ENCODE measurements around the gene PRPSAP1.
A peak's percentile ranks its signal among the peaks of the same experiment; 100 is the strongest.

Gene PRPSAP1, protein sequence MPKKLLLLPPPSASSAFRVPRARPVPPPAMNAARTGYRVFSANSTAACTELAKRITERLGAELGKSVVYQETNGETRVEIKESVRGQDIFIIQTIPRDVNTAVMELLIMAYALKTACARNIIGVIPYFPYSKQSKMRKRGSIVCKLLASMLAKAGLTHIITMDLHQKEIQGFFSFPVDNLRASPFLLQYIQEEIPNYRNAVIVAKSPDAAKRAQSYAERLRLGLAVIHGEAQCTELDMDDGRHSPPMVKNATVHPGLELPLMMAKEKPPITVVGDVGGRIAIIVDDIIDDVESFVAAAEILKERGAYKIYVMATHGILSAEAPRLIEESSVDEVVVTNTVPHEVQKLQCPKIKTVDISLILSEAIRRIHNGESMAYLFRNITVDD

DNA sequence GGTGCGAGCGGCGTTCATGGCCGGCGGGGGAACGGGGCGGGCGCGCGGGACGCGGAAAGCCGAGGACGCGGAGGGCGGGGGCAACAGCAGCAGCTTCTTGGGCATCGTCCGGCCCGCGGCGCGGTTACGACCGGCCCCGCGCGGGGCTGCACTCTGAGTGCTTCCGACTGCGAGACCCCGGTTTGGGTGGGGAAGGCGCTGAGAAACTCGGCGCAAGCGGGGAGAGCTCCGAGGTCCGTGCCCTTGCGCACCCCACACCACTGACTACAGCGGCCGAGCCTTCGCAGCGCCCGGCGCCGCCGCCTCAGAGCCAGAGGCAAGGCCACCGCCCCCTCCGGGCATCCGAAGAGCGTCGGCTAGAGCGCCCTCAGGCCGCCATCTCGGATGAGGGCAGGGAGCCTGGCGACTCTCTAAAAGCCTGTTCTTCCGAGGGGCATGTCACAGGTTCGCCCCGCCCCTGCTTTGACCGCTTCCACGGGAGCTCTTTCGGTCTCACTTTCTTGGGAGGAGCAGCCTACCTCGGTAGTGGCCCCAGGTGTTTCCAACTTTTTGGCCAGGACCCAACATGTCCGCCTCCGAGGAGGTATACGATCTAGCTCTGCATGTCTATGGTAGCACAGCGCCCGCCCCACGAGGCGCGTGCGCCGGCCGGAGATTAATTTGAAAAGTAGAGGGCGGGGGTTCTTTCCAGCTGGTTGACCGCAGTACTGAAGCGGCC is at the start of gene PRPSAP1:
Gene PRPSAP1 (minus strand): TSS at position 318 of the 718 bp plus-strand sequence. CDS start 213 bp downstream, at position 105.
- DNase-seq (ENCODE audit: low read depth in 2 of 2, low spot score in 1 of 2), result peak; percentile 58 to 63

DNA sequence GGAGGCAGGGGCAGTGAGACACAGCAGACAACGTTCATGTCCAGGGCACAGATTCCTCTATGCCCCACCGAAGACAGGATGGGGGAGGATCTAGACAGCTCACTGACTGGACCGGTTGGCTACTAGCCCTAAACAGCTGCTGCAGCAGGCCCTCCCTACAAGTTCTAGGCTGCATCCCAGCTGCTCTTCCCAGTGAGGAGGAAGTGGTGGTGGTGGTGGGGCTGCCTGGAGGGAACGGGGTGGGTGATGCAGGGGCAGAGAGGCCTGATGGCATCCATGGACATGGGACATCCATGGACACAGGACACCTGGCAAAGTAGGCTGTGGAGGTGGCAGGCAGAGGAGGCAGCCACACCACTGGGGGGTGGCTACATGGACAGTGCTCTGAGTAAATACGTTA is 49.0 kb upstream of the PRPSAP1 start:
- no peak for DNase-seq (ENCODE audit: low read depth in 2 of 2, low spot score in 1 of 2)

DNA sequence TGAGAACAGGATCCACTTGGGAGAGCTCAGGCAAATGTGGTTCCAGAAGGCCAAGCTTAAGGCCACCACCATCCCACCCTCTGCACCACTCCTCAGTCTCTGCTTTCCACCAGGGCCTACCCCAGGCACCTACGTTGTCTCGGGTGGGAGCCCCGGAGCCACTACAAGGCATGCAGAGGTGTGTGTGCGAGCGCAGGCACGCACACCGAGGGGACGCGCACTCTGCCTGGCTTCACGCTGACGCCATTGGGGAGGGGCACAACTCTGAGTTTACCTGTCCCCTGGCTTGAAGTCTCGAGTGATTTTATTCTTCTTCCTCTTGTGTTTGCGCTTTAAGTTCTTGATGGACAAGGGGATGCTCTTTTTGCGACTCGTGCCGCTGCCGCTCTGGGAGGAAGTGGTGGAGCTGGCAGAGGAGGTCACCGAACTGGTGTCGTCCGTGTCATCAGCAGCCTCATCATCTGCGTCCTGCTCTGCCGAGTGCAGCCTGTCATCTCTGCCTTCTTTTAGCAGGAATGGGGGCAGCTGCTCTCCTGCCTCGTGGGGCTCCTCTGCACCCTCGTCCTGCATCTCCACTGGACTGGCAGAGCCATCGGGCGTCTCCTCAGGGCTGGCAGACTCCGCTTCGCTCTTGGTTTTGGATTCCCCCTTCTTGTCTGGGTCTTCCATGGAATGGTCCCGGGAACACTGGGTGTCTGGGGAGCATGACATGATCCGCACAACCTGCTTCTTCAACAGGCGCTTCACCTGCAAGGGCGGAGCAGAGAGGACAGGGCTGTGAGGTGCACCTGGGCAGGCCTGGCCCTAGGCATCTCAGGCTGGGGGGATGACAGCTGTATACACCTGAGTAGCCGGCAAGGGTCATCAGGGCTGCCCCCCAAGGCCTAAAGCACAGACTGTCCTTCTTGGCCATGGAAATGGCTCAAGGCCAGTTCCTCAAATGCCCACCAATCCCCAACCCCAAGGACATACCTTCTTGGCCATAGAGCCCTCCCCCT is 45.8 kb upstream of the PRPSAP1 start:
- DNase-seq (ENCODE audit: low read depth in 2 of 2, low spot score in 1 of 2), result no peak

DNA sequence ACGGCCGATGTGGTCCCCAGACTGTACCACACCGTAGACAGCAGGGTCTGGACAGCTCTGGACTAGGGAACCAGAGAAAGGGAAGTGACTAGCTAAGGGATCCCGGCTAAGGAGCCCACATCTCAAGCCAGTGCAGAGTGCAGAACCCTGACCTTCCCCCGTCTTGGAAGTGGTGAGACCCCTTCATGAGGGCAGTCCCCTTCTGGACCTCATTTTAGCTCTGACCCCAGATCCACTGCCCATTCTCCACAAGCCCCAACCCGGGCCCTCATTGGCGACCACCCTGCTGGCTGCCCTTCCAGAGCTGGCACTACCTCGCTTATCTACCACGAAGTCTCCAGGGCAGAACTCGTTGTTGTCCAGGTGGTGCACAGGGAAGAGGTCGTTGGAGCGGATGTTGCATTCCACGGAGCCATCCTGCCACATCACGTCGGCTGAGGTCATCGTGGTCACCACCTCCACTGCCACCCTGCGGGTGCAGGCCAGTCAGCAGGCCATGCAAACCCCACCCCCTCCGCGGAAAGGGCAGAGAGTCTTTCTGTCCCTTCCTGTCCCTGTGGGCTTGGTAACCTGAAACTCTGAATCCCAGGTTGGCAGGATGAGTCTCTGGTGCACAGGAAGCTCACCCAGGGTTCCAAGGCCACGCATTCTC is 44.9 kb upstream of the PRPSAP1 start:
- DNase-seq (ENCODE audit: low read depth in 2 of 2, low spot score in 1 of 2), result no peak

DNA sequence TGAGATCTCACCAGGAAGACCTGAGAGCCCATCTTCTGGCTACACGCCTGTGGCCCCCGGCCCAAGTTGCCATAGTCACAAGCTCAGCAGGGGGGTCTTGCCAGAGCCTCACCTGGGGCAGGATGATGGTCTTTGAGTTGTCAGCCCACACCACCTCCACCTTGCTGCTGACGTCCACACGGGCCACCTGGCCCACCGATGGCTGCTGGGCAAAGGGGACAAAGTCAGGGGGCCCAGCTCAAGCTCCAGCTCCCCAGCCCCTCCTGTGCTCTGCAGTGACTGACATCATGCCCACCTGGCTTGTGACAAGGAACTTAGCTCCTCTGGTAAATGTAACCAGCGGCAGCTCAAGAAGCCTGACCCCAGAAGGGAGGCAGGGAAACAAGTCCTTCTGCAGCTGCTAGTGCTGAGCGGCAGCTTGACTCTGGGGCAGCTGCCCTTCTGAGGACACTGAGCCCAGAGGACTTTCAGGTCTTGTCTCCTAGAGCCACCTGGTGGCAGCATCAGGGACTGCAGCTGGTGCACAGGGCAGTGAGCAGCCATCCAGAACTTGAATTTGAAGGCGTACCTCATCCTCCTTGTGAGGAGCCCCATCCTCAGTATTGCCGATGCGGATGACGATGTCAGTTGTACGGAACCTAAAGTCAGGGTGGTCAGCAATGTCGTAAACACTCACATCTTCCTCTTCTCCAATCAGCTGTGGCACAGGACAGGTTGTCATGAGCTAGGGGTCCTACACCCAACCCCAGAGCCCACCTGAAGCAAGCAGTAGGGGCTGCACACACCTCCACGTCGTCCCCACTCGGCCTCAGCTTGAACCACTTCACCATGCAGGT is 44.2 kb upstream of the PRPSAP1 start:
- peak; percentile 76 to 85 for DNase-seq (ENCODE audit: low read depth in 2 of 2, low spot score in 1 of 2)

DNA sequence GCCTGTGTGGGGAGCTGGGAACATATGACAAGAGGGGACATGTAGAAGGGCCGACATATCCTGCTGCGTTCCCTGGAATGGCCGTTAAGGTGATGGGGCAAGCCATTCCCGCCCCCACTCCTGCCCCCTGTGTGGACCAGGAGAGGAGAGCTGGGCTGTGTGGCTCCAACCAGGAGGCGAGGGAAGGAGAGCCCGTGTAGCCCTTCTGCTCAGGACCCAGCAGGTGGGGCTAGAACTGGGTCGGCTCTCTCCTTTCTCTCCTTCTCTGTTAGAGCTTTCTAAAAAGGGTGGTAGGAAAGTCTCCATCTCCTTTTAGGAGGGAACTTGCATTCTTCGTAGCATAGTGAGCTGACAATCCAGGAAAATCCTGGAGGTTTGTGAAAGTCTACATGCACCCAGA is 43.5 kb upstream of the PRPSAP1 start:
- no peak for DNase-seq (ENCODE audit: low read depth in 2 of 2, low spot score in 1 of 2)

DNA sequence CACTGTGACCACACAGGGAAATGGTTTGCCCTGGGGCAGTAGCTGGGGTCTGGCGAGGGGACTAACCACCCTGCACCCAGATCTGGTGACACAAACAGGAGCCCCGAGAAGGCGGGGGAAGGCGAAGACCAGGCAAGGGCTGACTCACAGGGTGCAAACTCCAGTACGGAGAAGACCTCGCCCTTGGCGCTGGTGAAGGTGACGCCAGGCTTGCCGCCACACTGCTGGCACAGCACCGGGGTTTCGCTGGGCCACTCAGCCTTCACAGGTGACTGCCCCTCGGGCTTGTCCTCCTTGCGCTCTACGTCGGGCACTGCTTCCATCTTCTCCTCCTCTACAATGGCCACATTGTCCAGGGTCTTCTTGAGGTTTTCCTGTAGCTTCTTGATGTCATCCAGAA is 42.3 kb upstream of the PRPSAP1 start:
- no peak for DNase-seq (ENCODE audit: low read depth in 2 of 2, low spot score in 1 of 2)

DNA sequence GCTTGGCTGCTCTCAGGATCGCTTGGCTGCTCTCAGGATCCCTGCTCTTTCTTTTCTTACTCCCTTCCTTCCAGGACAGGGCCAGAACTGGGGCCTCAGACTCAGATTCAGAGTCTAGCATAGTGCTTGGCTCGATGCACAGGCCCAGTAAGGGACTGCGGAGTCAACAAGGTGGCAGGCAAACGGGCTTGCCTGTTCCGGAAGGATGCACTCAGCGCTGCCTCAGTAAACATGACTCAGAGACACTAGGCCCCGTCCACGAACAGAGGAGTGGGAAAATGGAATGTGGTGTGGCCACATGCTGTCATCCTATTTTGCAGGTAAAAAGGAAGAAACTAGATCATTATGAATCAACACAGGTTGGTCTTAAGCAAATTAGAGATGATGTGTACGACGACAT is 40.5 kb upstream of the PRPSAP1 start:
- no peak for DNase-seq (ENCODE audit: low read depth in 2 of 2, low spot score in 1 of 2)

DNA sequence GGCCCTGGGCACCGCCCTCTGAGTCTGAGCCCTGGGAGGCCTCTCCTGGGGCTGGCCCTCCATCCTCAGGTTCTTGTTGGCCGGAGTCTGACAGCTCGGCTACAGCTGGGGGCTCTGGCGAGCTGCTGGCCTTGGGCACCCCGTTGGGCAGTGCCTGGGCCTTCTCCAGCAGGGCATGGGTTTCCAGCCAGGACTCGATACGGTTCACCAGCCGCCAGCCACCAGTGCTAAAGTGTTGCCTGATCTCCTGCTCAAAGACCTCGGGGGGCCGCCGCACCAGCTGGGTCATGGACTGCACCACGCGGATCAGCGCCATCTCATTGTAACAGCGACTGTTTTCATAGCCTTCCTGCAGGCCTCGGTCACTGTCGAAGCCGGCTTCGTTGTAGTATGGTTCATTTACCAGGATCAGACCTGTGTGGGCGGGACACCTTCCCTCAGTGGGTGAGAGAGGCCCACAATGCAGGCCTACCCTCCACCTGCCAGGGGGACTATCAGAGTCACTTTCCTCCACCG is 37.5 kb upstream of the PRPSAP1 start:
- no peak for DNase-seq (ENCODE audit: low read depth in 2 of 2, low spot score in 1 of 2)

DNA sequence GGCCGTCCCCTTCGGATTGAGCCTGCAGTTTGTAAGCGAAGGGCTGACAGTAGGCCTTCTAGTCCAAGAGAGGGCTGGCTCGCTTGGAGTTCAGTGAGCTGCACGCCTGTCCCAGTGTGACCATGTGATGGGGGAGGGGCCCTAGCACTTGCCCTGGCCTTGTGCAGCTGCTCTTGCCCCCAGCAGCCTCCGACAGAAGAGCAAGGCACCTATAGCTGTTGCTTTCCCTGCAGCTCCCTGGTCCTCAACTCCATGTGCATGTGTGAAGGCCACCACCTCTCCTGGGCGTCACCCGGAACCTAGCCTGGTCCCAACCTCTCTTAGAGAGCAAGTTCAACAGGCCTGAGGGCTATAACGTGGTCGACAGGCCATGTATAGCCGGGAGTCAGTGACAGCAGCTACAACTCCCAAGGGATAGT is 36.3 kb upstream of the PRPSAP1 start:
- DNase-seq (ENCODE audit: low read depth in 2 of 2, low spot score in 1 of 2), result no peak

DNA sequence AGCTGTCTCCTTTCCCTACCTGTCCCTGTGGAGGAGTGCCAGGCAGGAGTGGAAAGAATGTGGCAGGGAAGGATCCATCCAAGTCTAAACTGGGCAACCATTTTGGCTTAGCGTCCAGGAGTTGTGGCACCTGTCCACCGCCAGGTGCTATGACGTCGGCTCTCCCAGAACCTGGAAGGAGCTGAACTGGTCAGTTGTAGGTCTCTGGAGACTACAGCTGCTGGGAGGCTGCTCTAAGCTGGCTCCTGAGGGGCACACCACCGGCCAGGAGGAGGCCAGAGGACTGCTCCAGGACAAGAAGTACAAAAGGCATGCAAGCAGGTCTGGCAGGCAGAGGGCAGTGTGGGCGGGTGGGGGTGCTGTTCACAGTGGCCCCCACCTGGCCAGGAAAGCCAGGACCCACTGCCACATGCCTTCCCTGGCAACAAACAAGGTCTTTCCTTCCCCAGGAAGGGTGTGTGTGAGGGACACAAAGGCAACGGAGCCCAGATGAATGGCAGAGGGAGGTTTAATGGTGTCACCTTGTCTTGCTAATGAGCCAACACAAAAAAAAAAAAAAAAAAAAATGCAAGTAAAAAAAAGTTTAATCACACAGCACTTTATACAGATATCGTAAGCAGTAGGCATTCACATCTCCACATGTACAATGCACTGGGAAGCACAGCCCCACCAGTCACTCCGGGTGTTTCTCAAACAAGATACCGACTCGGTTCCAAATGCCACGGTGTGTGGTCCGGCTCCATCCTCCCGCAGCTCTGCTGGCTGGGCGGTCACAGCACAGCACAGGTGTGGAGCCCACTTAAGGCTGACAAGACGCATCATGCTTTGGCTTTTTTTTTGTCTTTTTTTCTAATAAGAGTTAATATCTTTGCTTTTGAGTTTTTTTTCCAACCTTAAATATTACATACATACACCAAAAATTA is 35.5 kb upstream of the PRPSAP1 start:
- no peak for DNase-seq (ENCODE audit: low read depth in 2 of 2, low spot score in 1 of 2)

DNA sequence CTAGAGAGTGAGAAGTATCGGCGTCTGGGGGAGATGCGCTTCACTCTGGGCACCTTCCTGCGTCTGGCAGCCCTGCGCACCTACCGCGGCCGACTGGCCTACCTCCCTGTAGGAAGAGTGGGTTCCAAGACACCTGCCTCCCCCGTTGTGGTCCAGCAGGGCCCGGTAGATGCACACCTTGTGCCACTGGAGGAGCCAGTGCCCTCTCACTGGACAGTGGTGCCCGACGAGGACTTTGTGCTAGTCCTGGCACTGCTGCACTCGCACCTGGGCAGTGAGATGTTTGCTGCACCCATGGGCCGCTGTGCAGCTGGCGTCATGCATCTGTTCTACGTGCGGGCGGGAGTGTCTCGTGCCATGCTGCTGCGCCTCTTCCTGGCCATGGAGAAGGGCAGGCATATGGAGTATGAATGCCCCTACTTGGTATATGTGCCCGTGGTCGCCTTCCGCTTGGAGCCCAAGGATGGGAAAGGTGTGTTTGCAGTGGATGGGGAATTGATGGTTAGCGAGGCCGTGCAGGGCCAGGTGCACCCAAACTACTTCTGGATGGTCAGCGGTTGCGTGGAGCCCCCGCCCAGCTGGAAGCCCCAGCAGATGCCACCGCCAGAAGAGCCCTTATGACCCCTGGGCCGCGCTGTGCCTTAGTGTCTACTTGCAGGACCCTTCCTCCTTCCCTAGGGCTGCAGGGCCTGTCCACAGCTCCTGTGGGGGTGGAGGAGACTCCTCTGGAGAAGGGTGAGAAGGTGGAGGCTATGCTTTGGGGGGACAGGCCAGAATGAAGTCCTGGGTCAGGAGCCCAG is 33.5 kb upstream of the PRPSAP1 start:
- DNase-seq (ENCODE audit: low read depth in 2 of 2, low spot score in 1 of 2), result no peak

DNA sequence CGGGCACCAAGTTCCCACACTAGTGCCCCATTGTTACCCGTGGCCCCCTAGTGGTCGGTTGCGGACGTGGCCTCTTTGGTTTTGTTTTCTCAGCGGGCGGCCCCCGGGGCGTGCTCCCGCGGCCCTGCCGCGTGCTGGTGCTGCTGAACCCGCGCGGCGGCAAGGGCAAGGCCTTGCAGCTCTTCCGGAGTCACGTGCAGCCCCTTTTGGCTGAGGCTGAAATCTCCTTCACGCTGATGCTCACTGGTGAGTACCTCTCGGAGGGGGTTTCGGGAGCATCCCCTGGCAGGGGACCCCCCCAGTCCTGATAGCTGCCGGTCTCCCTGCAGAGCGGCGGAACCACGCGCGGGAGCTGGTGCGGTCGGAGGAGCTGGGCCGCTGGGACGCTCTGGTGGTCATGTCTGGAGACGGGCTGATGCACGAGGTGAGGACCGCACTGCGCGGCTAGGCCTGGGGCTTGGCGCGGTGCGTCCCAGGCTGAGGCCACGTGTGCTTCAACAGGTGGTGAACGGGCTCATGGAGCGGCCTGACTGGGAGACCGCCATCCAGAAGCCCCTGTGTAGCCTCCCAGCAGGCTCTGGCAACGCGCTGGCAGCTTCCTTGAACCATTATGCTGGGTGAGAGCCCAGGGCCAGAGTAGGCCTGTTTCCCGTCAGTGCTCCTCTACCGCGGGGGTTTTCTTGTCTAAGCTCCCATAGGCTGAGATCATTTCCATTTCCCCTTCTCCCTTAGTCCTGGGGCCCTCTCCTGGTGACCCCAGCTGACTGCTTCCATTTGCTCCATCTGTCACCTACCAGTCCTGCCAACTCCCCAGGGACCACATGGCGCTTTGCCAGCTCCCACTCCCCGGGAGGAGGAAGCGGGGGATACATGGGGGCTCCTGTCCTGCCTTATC is 32.4 kb upstream of the PRPSAP1 start:
- peak; percentile 65 to 68 for DNase-seq (ENCODE audit: low read depth in 2 of 2, low spot score in 1 of 2)

DNA sequence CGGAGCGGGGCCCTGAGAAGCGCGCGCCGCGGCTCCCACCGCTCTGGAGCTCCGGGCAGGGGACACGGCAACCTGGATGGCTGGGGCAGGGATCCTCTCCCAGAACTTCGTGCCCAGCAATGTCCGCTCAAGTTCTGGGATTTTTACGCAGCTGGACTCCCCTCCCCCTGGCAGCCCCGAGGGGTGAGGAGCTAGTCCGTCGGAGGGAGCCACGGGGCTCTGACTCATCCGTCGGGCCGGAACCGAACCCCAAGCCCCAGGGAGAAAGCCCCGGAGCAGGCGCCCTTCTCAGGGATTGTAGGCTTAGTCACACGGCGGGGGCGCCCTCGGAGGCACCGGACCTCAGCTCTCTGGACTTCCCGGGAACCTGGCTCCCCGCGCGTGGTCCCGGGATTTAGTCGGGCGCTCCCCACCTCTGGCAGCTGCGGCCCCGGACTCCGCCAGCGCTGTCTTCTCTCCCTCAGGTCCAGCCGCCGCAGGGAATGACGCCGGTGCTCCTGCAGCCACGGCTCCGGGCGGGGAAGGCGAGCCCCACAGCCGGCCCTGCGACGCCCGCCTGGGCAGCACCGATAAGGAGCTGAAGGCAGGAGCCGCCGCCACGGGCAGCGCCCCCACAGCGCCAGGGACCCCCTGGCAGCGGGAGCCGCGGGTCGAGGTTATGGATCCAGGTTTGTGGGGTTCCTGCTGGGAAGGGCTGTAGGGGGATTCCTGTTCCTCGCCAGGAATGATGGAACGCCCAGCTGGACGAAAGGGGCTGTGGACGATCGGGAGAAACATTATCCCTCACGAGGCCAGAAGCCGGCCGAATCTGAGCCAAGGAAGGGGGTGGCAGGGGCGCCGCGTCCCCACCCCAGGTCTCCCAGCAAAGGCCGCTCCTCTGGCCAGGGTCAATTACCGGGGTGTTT is 31.5 kb upstream of the PRPSAP1 start:
- DNase-seq (ENCODE audit: low read depth in 2 of 2, low spot score in 1 of 2), result peak in 1 of 2 donors; percentile 17

DNA sequence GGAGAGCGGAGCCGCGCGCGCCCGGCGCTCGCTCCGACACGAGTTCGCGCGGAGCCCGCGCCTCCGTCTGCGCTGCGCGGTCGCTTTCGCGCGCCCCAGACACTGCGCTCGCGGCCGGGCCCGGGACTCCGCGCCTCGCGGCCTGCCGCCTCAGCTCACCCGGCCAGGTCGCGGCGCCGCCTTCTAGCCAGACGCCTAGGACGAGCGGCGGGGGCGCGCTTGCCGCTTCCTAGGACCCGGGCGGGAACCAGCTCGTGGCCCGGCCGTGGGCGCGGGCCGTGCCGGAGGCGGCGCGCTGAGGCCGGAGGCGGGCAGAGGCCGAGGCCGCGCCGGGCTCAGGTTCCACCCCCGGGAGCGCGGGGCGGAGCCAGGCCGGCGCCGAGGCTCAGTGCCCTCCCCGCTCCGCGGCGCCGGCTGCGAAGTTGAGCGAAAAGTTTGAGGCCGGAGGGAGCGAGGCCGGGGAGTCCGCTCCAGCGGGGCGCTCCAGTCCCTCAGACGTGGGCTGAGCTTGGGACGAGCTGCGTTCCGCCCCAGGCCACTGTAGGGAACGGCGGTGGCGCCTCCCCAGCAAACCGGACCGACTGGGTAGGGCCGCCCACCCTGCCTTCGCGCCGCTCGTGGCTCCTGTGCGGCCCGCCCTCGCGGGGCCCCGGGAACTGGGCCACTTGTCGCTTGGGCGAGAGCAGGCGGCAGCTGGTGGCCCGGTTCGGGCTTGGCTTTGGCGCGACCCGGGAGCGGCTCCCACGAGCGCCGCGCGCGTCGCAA is 30.7 kb upstream of the PRPSAP1 start, which contains the start of gene SPHK1:
Gene SPHK1 (plus strand): TSS at position 388 of the 765 bp plus-strand sequence. CDS start 1,036 bp downstream, outside the sequence.
- DNase-seq (ENCODE audit: low read depth in 2 of 2, low spot score in 1 of 2), result peak; percentile 20 to 23
